Bone marrow (tissue), 2 donors: Measurements from ENCODE around the gene CISD2.
"Not testable (repeated sequence)": the region's sequence is repeated elsewhere in the genome, so short reads cannot be mapped to it uniquely, and the experiment has no call there.

Experiments
- DNase-seq, 2 donors: peaks; one replicate each; lab custom pipeline; 2025; lab: John Stamatoyannopoulos, UW

The CISD2 gene, protein sequence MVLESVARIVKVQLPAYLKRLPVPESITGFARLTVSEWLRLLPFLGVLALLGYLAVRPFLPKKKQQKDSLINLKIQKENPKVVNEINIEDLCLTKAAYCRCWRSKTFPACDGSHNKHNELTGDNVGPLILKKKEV

GRCh38 chr4:102868781-102869568 is at the start of gene CISD2:
Gene CISD2, plus strand, starts transcription at chr4:102868992. Its CDS starts 93 bp downstream, at chr4:102869085.
- peak; percentile 77 to 87 for DNase-seq

DNA sequence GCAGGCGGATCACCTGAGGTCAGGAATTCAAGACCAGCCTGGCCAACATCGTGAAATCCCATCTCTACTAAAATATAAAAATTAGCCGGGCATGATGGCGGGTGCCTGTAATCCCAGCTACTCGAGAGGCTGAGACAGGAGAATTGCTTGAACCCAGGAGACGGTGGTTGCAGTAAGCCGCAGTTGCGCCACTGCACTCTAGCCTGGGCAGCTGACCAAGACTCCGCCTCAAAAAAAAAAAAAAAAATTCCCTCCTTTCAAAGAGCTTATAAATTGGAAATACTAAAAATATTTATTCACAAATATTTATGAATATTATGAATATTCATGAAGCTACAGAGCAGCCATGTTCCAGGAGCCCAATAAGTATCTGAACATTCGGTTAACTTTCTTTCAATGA is 49.7 kb upstream of the CISD2 start:
- DNase-seq: not testable (repeated sequence)

DNA sequence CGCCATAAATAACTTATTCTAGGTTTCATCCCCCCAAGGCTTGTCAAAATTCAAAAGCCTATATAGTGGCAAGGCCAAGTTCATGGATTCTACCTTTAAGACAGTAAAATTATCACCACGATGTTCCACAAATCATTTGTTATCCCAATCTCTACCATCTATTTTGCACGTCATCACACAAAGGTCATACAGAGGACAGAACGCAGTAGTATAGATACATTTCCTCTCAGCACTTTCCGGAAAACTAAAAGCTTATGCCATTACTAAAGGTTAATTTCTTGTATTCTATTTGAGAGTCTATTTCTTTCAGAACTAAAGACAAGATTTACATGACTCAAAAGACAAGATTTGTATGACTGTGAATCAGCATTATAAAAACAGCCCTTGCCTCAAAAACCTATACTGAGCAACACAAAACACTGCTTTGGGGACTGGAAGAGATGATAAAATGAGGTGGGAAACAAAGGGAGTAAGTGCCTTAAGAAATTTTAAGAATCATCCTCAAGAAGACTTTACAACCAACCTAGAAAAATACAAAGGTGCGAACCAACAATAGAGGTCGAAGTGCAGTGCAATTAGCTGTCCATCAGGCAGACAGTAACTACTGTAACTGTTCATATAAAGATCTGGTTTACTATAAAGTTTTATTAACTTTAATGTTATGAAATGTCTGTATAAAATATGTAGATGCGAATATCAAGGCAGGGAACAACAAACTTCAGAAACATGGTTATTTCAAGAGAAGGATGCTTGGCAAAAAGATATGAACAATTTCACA is 49.0 kb upstream of the CISD2 start:
- no peak for DNase-seq

DNA sequence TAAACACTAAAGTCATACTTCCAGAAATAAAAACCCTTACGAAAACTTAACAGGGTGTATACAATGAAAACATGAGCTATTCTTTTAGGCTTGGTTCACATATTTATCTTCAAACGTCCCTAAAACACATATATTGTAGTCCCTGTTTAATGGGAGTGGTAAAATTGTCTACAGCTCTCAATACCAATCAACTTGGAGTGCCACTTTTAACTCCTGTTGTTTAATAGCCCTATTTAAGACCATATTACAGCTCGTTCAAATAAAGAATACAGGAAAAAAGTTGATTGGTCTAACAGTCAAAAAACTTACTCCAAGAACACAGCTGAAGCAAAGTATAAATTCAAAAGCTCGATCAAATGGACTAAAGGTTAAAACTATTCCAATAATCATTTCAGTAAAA is 45.3 kb upstream of the CISD2 start:
- no peak for DNase-seq

GRCh38 chr4:102823897-102824296 is 44.9 kb upstream of the CISD2 start:
- DNase-seq: no peak

- DNase-seq: no peak
Measured at GRCh38 chr4:102824398-102824797, 44.4 kb upstream of the CISD2 start.

DNA sequence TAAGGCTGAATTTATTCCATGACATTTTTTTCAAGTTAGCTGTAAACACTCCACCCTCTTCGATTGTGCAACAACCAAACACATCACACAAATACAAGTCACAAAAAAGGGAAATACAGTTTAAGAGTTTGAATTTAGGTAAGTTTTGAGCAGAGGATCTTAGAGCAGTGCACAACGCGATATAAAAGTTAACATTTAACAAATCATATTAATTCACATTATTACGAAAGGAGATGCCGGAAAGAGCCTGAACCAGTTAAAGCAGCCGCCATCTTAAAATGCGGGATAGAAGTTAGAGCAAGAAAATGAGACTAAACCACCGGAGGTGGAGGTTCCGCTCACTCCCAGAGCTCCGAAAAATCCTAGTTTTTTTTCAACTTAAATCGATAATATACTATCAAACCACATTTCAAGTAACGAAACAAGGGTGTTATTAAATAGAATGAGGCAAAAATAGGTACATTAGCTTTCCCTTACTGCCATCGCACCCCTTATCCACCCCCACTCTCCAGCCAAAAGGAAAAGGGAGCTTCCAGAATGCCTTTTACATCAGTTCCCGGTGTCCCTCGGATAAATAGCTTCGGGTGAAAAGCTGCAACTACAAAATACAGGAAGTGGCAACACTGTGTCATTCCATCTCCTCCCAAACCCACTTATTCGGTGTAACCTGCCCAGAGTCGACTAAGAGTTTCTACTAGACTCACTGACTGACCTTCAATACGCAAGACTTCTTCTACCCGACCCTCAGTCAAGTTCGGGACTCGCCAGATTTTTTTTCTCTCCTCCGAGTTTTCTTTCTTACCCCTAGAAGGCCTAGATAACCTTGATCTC is 43.3 kb upstream of the CISD2 start:
- peak; percentile 14 to 24 for DNase-seq

DNA sequence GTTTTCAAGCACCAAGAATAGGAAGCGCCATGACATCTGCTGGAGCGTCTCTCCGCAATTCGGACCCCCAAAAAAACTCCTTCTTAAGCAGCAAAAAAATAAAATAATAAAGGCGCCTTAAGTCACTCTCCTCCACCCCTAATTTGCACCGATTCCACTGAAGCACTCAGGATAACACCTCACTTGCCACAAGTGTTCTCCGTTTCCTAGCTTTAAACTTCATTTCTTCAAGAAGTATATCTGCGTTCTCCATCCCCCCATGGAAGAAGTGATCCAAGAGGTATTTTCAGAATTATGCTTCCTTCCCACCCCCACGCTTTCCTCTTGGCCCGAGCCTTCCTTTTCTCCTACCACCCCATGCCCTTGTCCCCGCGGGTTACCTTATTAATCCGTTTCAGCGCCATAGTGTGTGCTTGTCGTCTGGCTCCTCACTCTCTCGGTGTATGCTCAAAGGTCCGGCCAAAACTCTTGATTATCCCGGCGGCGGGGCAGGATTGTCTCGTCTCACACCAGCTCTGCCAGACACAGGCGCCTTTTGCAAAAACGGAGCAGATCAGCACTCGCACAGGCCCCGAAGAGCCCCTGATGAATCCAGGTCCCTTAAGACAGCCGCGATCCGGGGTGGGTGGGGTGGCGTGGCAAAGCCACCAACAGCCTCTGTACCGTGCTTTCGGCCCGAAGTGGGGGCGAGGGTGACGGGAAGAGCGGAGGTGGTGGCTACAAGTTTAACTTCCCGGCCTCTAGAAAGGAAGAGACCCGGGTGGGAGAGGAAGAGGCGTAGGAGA is 42.5 kb upstream of the CISD2 start:
- no peak for DNase-seq

DNA sequence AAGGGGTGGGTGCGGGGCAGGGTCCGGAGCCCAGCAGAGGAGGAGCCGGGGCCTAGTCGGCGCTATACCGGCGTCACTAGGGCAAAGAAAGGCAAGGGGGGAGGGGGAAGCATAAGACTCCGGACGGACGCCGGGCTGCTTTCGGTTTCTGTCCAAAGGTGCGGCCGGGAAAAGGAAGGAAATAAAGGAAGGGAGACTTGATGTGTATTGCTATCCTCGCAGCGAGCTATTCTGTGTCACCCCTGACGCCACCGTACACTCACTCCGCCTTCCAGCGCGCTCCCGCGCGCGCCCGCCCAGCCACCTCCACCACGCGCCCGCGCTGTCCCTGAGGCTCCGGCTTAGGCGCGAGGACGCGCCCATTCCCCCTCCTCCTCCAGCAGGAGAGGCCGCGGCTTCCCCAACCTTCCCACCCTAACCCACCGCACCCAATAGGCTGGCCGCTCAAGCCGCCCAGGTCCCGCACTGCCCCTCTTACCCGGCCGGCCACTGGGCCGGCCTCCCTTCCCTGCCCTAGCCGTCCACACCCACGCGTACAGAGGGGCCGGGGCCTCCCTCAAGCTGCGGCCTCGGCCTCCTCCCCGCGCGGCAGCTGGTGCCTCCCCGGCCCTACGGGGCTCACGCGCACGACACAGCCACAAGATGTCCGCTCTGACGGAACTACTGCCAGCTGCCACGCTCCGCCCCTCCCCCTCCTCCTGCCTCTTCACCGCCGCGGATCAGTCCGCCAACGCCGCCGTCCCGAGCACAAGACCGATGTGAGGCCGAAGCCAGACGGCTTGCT is 41.7 kb upstream of the CISD2 start, which contains the start of gene UBE2D3:
Gene UBE2D3 (minus strand): TSS at position 662 of the 784 bp plus-strand sequence. CDS start 1,043 bp downstream, outside the sequence.
- peak; percentile 96 to 97 for DNase-seq

DNA sequence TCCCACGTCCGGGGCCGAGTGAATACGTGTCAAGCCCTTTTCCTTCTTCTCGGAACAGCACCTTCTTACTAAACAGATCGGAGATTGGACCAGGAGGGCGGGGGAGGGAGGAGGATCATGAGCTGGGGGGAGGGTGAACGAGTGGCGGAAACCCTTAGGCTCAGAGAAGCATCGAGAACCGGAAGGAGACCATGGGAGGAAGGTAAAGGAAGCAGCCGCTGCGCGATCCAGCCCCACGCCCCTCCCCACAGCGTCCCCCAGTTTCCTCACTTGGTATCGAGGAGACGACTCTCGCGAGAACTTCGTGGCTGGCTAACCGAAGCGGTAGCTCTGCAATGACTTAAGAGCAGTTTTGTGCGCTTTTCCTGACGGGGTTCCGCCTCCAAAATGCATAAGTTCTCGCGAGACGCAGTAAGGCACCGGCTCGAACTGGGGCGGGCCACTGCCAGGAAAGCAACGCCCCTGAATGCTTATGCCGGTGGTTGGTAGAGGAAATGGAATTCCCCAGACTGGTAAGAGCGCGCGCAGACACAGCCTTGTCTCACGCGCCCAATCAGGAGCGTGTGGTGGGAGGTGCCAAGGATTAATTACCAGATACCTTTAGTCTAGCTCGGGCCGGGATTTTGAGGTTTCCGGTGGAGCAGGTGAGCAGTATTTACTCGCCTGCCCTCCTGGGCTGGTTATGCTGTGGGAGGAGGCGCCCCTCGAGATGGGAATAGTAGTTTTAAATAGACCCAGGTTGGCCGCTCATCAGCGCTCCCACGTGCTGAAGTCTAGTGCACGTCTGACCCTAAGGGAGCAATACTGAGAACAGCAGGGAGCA is 40.9 kb upstream of the CISD2 start:
- DNase-seq: peak; percentile 99 to 100

- DNase-seq: no peak
Measured at GRCh38 chr4:102828497-102828808, 40.3 kb upstream of the CISD2 start.

DNA sequence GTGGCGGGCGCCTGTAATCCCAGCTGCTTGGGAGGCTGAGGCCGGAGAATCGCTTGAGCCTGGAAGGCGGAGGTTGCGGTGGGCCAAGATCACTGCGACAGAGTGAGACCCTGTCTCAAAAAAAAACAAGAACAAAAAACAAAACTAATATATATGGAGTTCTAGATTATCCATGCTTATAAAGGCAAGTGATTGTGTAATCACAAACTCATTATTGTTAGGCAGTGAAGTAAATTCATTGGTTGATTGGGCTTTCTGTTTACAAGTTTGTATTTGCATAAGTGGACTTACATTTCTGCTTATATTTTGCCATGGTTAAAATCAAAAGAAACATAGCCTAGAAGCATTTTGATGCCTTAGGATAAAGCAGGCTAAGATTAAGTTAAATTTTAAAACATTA is 39.0 kb upstream of the CISD2 start:
- no peak for DNase-seq

DNA sequence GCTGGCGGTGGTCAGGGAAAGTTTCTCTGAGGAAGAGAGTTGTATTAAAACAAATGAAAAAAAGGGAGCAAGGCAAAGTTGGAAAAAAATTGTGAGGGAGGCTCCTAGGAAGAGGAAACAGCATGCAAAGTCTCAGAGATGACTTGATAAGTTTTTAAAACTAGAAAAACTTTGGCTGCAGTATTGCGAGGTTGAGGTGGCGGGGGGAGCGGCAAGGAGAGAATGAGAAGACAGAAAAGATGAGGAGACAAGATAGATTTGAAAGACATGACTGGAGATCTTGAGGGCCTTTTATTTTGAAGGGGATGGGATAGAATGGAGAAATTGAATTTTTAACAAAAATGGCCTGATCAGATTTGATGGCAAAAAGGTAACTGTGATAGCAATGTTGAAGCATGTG is 36.7 kb upstream of the CISD2 start:
- no peak for DNase-seq

DNA sequence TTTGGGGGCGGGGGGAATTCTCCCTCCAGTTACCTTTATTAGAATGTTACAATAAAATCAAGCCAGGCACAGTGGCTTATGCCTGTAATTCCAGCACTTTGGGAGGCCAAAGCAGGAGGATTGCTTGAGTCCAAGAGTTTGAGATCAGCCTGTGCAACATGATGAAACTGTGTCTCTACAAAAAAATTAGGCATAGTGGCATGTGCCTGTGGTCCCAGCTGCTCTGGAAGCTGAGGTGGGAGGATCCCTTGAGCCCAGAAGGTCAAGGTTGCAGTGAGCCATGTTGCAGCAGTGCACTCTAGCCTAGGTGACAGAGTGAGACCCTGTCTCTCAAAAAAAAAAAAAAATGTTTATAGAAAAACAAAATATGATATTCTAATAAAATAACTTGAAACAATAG is 36.1 kb upstream of the CISD2 start:
- no peak for DNase-seq

DNA sequence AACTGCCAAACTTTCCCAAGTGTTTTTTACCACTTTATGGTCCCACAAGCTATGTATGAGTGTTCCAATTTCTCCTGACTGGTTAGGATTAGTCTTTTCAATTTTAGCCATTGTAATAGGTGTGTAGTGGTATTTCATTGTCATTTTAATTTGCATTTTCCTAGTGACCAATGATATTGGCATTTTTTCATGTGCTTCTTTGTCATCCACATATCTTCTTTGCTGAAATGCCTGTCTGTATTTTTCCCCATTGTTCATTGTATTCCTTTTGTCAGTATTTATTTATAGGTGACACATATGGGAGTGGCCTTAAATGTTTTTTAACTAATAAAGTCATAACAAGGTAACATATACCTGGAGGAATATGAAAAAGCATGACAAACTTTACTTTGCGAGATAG is 32.2 kb upstream of the CISD2 start:
- DNase-seq: no peak

DNA sequence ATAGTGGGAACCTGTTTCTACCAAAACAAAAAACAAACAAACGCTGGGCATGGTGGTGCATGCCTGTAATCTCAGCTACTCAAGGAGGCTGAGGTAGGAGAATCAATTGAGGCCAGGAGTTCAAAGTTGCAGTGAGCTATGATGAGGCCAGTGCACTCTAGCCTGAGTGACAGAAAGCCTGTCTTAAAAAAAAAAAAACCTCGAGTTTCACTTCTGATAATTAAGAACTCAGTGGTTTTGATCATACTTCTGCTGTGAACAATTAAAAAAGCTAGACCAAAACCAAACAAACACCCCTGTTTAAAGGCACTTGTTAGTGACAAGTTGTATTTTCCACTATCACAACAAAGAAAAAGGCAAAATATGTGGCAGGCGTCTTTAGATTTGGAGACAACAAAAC is 26.4 kb upstream of the CISD2 start:
- no peak for DNase-seq

DNA sequence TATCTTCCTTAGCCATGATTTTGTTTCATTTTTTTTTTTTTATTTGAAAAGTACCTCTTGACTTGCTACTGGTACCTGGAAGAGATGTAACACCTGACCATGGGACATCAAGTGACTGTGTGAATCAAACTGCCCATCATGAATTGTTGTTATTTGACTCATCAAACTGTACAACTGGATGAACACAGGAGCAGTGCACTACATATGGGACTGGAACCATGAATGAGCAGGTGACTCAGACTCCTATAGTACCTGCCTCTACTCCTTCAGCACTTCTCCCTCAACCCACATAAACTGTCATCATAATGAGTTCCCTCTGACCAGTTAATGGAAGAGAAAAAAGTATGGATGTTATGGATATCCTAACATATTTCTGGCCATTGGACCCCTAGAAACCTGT is 25.5 kb upstream of the CISD2 start:
- DNase-seq: no peak

GRCh38 chr4:102843938-102844337 is 24.9 kb upstream of the CISD2 start:
- no peak for DNase-seq

DNA sequence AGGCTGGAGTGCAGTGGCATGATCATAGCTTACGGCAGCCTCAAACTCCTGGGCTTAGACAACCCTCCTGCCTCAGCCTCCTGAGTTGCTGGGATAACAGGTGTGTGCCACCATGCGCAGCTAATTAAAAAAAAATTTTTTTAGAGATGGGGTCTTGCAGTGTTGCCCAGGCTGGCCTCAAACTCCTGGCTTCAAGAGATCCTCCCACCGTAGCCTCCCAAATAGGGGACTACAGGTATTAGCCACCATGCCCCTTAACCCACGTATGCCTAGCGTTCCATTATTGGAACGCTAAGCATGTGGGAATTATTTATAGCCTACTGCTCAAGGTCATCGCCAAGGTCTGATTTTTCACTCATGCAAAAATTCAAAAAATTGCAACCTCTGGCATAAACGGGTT is 21.1 kb upstream of the CISD2 start:
- no peak for DNase-seq
